Adrenal gland (tissue), 12 donors: Measurements from ENCODE around the gene RETSAT. TPM values are rescaled to one million over a fixed set of nuclear protein-coding genes. Genes with fewer than 3 reads are reported as not detected.
"Not testable (repeated sequence)": the region's sequence is repeated elsewhere in the genome, so short reads cannot be mapped to it uniquely, and the experiment has no call there.

Source experiments
- DNase-seq, 7 donors: peaks; one replicate each; pipeline ENCODE4 v3.0.0-alpha.2; 2019 to 2020
- H3K27ac ChIP-seq, 5 donors: fragments of 200-600 bp; sonication (generic) in 4 of 5; 1 replicate in 3 of 5; 2 replicates in 2 of 5; pipeline versions ENCODE4 v1.5.1 to v1.8.0; 2016 to 2020; ENCODE audit warnings: mild to moderate bottlenecking in 1 of 5
- H3K27me3 ChIP-seq: fragments of 200-600 bp; 2 replicates; pipeline ENCODE4 v1.8.0; 2021
- H3K36me3 ChIP-seq, 2 donors: fragments of 200-600 bp; replicated peaks in 1 of 2; 1 replicate in 1 of 2; 2 replicates in 1 of 2; pipeline versions ENCODE4 v1.5.1 to v1.8.0; 2018 to 2022
- H3K4me1 ChIP-seq, 2 donors: fragments of 200-600 bp; replicated peaks in 1 of 2; 1 replicate in 1 of 2; 2 replicates in 1 of 2; pipeline versions ENCODE4 v1.5.1 to v1.8.0; 2018 to 2021
- H3K4me3 ChIP-seq, 4 donors: fragments of 200-600 bp; sonication (generic) in 3 of 4; one replicate each; pipeline ENCODE4 v1.5.1; 2016 to 2018
- H3K9me3 ChIP-seq, 3 donors: fragments of 200-600 bp; sonication (generic) in 1 of 3; replicated peaks in 1 of 3; 1 replicate in 2 of 3; 2 replicates in 1 of 3; pipeline versions ENCODE4 v1.5.1 to v1.8.0; 2016 to 2021
- POLR2A ChIP-seq, 2 donors: fragments of 450-650 bp; IDR thresholded peaks; one replicate each; pipeline ENCODE4 v1.6.1; 2017; ENCODE audit warnings: antibody characterized with exemption in 2 of 2, mild to moderate bottlenecking in 2 of 2, moderate library complexity in 1 of 2
- WGBS, 4 donors: extraction: QIAGEN DNeasy Blood & Tissue Kit in 2 of 4; methylation state at CpG; one replicate each; pipeline versions ENCODE4 v1.1.5 to v1.1.7; 2013 to 2017; 5-methylcytosine and 5-hydroxymethylcytosine counted together
- intact Hi-C, 2 donors: fragments of 100-400 bp; cut with DNase I; formaldehyde crosslinking; loops; one replicate each; pipeline versions ENCODE4 v1.14.1 to v1.15.0; 2022 to 2023
- polyA plus RNA-seq, 3 donors: library from polyadenylated mRNA; stranded (reverse); fragments of 200-250 nt in 2 of 3; fragments of 350-450 nt in 1 of 3; fragmentation: Illumina TruSeq in 1 of 3; extraction: RNeasy Lipid Tissue Mini Kit (QIAGEN cat#74804) in 1 of 3; gene quantifications; one replicate each; pipeline ENCODE4 v1.2.3, GENCODE V29; 2013 to 2014
- total RNA-seq, 9 donors: library from RNA; depleted of rRNA in 4 of 9; stranded (reverse); fragments of >200 nt in 4 of 9; fragments of 120-200 nt in 1 of 9; fragmentation: NEBNext Ultra II Directional in 1 of 9; extraction: Animal tissue kit (Norgen Biotek cat#: 25700) in 1 of 9; gene quantifications; one replicate each; pipeline versions ENCODE4 v1.1.0 to v1.2.4, GENCODE V29; 2013 to 2023
- TF ChIP-seq, protein P1 (sequence below), 6 experiments: fragments of 450-650 bp in 4 of 6; fragments of 200-600 bp in 2 of 6; sonication (generic) in 1 of 6; IDR thresholded peaks; 1 replicate in 5 of 6; 2 replicates in 1 of 6; pipeline versions ENCODE4 v1.5.1 to v1.8.0; 2016 to 2021; ENCODE audit warnings: antibody characterized with exemption in 6 of 6, mild to moderate bottlenecking in 2 of 6, moderate library complexity in 1 of 6
- donor health status: healthy with polysubstance abuse.
- donor health status: Bipolar disorder and iron deficiency.
- donor health status: DM: yes; HTN: yes; CAD: no.
- donor health status: DM: no; HTN: no; CAD: no.
- donor health status: DM: no; HTN: no; CAD: no.
- donor health status: DM: yes; HTN: yes; CAD: no.

Gene RETSAT
- total and polyA plus RNA-seq, 12 donors: 26.1 to 209 (median 126) TPM

DNA sequence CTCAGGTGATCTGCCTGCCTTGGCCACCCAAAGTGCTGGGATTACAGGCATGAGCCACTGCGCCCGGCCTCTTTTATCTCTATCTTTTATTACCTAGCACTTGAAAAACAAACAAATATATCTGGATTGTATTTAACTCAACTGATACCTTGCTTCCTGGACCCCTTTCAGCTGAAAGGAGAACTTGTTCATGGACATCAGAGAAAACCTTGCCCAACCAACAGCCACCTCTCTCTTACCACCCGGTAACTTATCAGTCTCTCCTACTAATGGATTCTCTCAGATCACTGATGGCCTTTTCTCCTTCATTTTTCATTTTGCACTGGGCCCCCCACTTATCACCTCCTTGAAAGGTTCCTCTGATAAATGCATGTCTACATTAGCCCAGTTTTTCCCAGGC, 6.7 kb downstream of the RETSAT start:
- intact Hi-C loops: no loop called here
- Histone ChIP-seq H3K27me3 (no peaks in the 10 kb centered on the region), H3K36me3 (peaks cover 0 to 75% of the 10 kb centered on the region in 2 donors), H3K9me3 (no peaks in the 10 kb centered on the region), H3K4me3 (no peak overlapping the region), H3K4me1 (peaks cover 4 to 7% of the 10 kb centered on the region in 2 donors), H3K27ac (no peak overlapping the region)
- TF ChIP-seq, protein P1, sequence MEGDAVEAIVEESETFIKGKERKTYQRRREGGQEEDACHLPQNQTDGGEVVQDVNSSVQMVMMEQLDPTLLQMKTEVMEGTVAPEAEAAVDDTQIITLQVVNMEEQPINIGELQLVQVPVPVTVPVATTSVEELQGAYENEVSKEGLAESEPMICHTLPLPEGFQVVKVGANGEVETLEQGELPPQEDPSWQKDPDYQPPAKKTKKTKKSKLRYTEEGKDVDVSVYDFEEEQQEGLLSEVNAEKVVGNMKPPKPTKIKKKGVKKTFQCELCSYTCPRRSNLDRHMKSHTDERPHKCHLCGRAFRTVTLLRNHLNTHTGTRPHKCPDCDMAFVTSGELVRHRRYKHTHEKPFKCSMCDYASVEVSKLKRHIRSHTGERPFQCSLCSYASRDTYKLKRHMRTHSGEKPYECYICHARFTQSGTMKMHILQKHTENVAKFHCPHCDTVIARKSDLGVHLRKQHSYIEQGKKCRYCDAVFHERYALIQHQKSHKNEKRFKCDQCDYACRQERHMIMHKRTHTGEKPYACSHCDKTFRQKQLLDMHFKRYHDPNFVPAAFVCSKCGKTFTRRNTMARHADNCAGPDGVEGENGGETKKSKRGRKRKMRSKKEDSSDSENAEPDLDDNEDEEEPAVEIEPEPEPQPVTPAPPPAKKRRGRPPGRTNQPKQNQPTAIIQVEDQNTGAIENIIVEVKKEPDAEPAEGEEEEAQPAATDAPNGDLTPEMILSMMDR (IDR thresholded peaks at IDR 0.05): no peak
- no peak for TF ChIP-seq POLR2A (IDR thresholded peaks at IDR 0.05)
- WGBS, 4 donors: 87 to 93% (median 89%) methylated on average over 3 of the region's 3 CpGs
- no peak for DNase-seq

DNA sequence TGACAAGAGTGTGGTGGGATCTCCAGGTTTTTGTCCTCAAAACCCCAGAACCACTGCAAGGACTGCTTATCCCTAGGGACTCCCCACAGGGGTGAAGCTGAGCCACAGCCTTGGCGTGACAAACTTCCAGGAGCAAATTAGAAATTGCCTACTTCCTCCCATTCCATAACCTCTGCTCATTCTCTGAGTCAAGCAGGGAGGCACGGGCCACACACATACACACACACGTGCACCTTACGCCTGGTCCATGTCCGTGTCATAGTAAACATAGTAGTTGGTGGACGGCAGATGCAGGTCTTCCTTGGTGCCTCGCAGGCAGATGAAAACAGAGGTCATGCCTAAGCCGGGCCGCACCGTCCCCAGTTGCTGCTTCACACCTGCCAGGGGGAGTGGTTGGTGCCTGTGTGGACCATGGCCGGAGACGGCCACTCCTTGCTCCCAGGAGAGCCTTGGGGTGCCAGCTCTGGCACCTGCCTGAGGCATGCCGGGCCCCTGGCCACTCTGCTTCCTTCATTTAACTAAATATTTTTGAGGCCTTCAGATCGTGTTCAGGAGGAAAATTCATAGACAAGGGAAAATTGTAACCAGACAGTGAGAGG, 9.9 kb downstream of the RETSAT start:
- TF ChIP-seq, protein P1 (IDR thresholded peaks at IDR 0.05): no peak
- no peak for TF ChIP-seq POLR2A (IDR thresholded peaks at IDR 0.05)
- no peak overlapping the region for H3K27ac ChIP-seq
- H3K4me3 ChIP-seq: no peak overlapping the region
- WGBS, 4 donors: 85 to 92% (median 88%) methylated on average over 9 to 14 of the region's 14 CpGs
- peaks cover 0 to 55% of the 10 kb centered on the region in 2 donors for H3K36me3 ChIP-seq
- no peaks in the 10 kb centered on the region for H3K27me3 ChIP-seq
- no peak for DNase-seq
- intact Hi-C loops: no loop called here
- no peaks in the 10 kb centered on the region for H3K4me1 ChIP-seq
- no peaks in the 10 kb centered on the region for H3K9me3 ChIP-seq

DNA sequence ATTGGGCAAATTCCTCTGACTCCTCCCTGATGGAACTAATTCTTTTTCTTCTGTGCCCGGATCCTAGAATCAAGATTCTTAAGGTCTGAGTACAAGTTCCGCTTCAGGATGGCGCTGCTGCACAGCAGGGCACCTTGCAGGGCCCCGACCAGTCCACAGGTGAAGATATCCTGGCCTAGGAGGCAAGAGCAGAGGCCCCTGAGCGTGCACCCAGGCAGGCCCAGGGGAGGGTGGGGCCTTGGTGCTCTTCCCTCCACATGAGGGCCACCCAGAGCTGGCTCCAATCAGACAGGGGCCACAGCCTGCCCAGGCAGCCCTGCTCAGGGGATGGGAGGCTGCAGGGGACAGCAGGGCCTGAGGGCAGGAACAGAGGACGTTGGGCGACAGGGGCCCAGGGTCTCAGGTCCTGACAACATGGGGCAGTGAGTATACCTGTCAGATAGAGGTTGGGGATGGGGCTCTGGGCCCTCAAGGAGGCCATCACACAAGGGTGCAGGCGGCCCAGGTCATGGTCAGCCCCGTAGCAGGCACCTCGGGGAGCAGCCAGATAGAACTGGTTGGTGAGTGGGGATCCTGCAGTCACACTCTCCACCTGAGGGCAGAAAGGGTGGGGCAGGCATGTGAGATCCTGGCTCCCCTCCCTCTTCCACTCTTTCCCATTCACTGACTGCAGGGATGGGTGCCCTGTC, 11.0 kb downstream of the RETSAT start:
- not testable (repeated sequence) for H3K4me1 ChIP-seq, DNase-seq, H3K27ac ChIP-seq, H3K4me3 ChIP-seq, H3K9me3 ChIP-seq, H3K27me3 ChIP-seq
- intact Hi-C loops: loop anchor here in 1 of 2 donors (2.0 kb wide), 1 partner anchor 27 kb away; no protein-coding TSS in a partner anchor
- 93 to 98% (median 96%) methylated on average over 3 to 10 of the region's 10 CpGs for WGBS, 4 donors
- H3K36me3 ChIP-seq: peaks cover 0 to 47% of the 10 kb centered on the region in 2 donors

DNA sequence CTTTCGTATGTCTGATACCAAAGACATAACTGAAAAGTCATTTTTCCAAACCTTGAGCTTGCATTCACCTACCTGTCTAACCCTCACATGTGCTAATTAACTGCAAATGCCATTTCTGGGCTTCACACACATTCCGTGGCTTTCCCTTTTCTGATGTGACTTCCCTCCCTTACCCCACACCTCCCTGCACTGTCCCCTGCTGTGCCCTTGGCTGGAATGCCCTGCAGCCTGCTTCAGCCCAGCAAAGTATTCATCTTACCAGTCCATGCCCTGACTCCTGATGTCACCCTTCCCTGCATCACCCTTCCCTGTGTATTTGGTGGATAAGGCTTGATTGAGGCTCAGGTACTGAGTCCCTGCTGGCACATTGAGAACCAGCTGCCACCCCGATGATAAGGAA, 12.2 kb downstream of the RETSAT start:
- 85 to 93% (median 92%) methylated on average over 3 of the region's 3 CpGs for WGBS, 4 donors
- H3K9me3 ChIP-seq: no peaks in the 10 kb centered on the region

More for the DNA sequence above, 12.2 kb downstream of the RETSAT start:
- H3K4me1 ChIP-seq: no peaks in the 10 kb centered on the region
- no peak for DNase-seq
- TF ChIP-seq, protein P1 (IDR thresholded peaks at IDR 0.05): no peak
- no peak for TF ChIP-seq POLR2A (IDR thresholded peaks at IDR 0.05)
- peaks cover 0 to 37% of the 10 kb centered on the region in 2 donors for H3K36me3 ChIP-seq
- no peaks in the 10 kb centered on the region for H3K27me3 ChIP-seq
- intact Hi-C loops: loop anchor here in 1 of 2 donors (2.0 kb wide), 1 partner anchor 25 kb away; no protein-coding TSS in a partner anchor
- no peak overlapping the region for H3K4me3 ChIP-seq
- H3K27ac ChIP-seq: no peak overlapping the region
